Large intestine (tissue), 3 donors: ENCODE results near the gene BCDIN3D. TPM values are rescaled to one million over a fixed set of nuclear protein-coding genes. Genes with fewer than 3 reads are reported as not detected.
"Not testable (repeated sequence)": the region's sequence is repeated elsewhere in the genome, so short reads cannot be mapped to it uniquely, and the experiment has no call there.

Experiments used
- DNase-seq, 2 donors: peaks; one replicate each; pipeline versions ENCODE4 v3.0.0 to v3.0.0-alpha.2; 2013
- H3K27ac ChIP-seq: one replicate; pipeline ENCODE4 v1.5.1; 2013; ENCODE audit warnings: low read length
- H3K27me3 ChIP-seq: 2 replicates; pipeline ENCODE4 v1.6.1; 2013; ENCODE audit warnings: low read length; ENCODE audit not compliant: control insufficient read depth, insufficient read depth
- H3K36me3 ChIP-seq: 2 replicates; pipeline ENCODE4 v1.6.1; 2013; ENCODE audit warnings: low read length; ENCODE audit not compliant: control insufficient read depth, insufficient read depth
- H3K4me1 ChIP-seq: one replicate; pipeline ENCODE4 v1.6.1; 2013; ENCODE audit warnings: low read length; ENCODE audit not compliant: control insufficient read depth, insufficient read depth
- H3K4me3 ChIP-seq: one replicate; pipeline ENCODE4 v1.5.1; 2013; ENCODE audit warnings: low read length
- H3K9me3 ChIP-seq: one replicate; pipeline ENCODE4 v1.6.1; 2013; ENCODE audit warnings: mild to moderate bottlenecking, low read depth, low read length, moderate library complexity; ENCODE audit not compliant: control insufficient read depth
- WGBS: methylation state at CpG from one replicate; pipeline ENCODE4 v1.1.5; 2013; ENCODE audit warnings: low lambda C conversion rate; ENCODE audit not compliant: insufficient coverage; 5-methylcytosine and 5-hydroxymethylcytosine counted together
- polyA plus RNA-seq: library from polyadenylated mRNA; unstranded; fragments of 120-200 nt; gene quantifications from one replicate; pipeline ENCODE4 v1.2.1, GENCODE V29; 2013

BCDIN3D gene
- polyA plus RNA-seq, 1 donor: 6.1 TPM

DNA sequence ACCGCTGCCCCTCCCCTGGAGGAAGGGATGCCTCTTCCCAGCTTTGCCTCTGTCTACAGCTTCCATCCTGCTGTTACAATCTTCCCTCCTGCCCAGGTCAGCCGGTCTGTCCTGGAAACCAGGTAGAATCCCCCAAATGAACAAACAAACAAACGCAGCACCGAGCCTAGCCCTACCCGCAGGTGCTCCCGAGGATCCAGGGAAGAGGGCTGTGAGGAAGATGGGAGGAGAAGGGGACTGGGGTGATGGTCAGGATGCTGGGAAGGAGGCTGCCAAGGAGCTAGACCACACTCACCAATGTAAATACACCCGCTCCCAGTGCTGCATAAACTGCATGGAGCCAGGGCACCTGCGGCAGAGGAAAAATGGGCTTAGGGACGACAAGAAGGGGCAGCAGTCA lies 44.2 kb upstream of the BCDIN3D start:
- DNase-seq: no peak
- Histone ChIP-seq H3K27ac (no peak overlapping the region), H3K4me1 (no peaks in the 10 kb centered on the region), H3K36me3 (no peaks in the 10 kb centered on the region), H3K27me3 (peaks cover 33% of the 10 kb centered on the region), H3K4me3 (no peak overlapping the region), H3K9me3 (no peaks in the 10 kb centered on the region)
- no CpG with 5 or more reads among the region's 9 CpGs for WGBS

DNA sequence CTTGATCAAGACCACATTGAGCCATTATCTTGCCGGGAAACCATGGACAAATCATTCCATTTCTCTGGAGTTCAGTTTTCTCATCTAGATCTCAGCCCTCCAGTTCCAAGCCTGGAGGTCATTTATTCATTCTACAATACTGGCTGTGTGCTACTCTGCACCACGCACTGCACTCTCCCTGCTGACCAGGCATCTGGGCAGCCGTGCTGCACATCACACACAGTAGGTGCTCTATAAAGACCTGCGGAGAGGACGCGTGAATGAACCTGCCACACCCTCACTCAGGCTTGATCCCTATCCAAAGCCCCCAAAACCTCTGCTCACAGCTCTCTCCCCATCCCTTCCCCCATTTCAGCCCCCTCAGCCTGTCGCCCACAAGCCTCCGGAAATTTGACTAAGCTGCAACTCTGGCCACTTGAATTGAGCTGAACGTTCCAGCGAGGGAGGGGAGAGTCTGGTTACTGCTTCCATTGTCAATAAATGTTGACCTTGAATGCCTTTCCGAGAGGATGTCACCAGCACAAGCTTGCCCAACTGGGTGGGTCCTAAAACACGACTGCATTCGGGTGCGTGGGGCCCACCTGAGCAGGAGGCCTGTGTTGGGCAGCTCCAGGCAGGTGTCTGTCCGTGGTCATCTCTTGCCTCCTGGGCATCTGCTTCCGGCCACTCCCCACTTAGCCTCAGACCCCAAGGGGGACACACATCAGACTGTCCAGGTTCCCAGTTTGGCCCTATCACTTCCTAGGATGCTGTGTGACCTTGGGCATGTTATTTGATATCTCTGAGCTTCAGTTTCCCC lies 43.0 kb upstream of the BCDIN3D start:
- Histone ChIP-seq H3K27ac (no peak overlapping the region), H3K27me3 (peaks cover 27% of the 10 kb centered on the region), H3K4me3 (no peak overlapping the region), H3K9me3 (no peaks in the 10 kb centered on the region), H3K4me1 (no peaks in the 10 kb centered on the region), H3K36me3 (no peaks in the 10 kb centered on the region)
- no peak for DNase-seq
- 100% methylated on average over 1 of the region's 16 CpGs for whole genome bisulfite sequencing

DNA sequence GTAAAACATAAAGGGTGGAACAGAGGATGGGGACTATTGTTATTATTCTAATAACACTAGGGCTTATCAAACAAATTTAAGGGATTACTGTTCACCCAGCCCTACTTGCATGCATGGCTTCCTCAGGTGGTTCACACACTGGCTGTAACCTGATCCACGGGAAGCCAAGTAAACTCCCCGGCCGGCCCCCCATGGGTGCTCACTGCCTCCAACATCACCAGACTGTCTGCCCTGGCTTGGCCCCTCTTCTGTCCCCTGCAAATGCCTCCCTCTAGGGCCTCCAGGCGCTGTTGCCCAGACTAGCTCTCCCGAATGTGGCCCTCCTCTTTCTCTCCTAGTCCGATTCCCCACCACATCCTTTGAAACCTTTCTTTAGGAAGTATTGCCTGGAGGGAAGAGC lies 42.2 kb upstream of the BCDIN3D start:
- no peak overlapping the region for H3K4me3 ChIP-seq
- H3K36me3 ChIP-seq: no peaks in the 10 kb centered on the region
- no CpG with 5 or more reads among the region's 6 CpGs for WGBS
- no peak for DNase-seq
- H3K27ac ChIP-seq: no peak overlapping the region
- H3K27me3 ChIP-seq: peaks cover 27% of the 10 kb centered on the region
- H3K4me1 ChIP-seq: no peaks in the 10 kb centered on the region
- no peaks in the 10 kb centered on the region for H3K9me3 ChIP-seq

DNA sequence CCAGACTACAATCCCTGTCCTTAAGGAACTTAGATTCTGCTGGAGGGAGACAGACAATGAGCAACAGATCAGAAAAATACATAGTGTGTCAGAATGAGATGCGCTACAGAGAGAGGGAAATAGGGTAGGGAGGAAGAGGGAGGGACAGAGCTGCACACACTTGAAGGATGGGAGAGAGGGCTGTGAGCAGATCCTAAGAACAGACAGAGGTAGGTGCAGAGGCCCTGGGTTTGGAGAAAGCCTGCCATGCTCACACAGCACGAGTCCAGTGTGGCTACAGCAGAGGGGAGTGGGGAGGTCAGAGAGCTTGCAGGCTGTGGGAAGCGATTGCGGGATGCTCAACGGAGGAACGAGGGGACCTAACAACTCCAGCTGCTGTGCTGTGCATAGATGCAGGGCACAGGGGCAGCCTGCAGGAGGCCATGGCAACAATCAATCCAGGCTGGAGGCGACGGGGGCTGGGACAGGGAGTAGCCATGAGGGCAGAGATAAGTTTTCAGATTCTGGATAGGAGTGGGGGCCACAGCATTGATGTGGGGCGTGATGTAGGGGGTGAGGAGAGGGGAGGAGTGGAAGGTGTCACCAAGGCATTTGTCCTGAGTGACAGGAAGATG lies 40.1 kb upstream of the BCDIN3D start:
- WGBS: 100% methylated on average over 1 of the region's 9 CpGs
- no peak for DNase-seq

DNA sequence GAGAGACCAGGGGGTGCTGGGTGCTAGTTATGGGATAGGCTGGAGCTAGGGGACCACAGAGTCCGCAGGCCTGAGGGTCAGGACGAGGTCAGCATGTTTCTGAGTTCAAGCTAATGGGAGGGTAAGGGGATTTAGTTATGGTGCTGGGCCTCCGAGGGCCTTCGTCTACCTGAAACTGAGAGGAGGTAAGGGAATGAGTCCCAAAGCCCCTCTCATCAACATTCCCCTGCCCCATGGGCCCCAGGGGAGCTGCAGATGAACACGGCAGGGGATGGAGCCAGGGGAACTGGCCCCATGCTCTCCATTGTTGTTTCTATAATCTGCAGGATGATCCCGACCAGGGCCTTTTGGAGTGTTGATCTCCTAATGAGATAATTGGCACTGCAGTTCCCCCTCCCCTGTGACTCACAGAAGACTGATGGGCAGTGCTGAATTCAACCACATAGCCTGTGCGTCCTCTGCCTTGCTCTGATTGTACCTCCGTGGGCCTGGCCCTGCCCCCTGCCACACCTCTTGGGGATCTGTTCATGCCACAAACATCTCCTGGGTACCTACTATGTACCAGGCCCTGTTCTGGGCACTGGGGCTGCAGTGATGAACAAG lies 39.4 kb upstream of the BCDIN3D start:
- DNase-seq: no peak
- no peaks in the 10 kb centered on the region for H3K4me1 ChIP-seq
- H3K9me3 ChIP-seq: peaks cover 3% of the 10 kb centered on the region
- no peaks in the 10 kb centered on the region for H3K36me3 ChIP-seq
- WGBS: no CpG with 5 or more reads among the region's 8 CpGs
- no peak overlapping the region for H3K4me3 ChIP-seq
- peaks cover 27% of the 10 kb centered on the region for H3K27me3 ChIP-seq
- no peak overlapping the region for H3K27ac ChIP-seq

More for the DNA sequence above, 40.1 kb upstream of the BCDIN3D start:
- Histone ChIP-seq H3K27ac (no peak overlapping the region), H3K36me3 (no peaks in the 10 kb centered on the region), H3K4me3 (no peak overlapping the region), H3K4me1 (no peaks in the 10 kb centered on the region), H3K27me3 (peaks cover 27% of the 10 kb centered on the region), H3K9me3 (peaks cover 3% of the 10 kb centered on the region)

DNA sequence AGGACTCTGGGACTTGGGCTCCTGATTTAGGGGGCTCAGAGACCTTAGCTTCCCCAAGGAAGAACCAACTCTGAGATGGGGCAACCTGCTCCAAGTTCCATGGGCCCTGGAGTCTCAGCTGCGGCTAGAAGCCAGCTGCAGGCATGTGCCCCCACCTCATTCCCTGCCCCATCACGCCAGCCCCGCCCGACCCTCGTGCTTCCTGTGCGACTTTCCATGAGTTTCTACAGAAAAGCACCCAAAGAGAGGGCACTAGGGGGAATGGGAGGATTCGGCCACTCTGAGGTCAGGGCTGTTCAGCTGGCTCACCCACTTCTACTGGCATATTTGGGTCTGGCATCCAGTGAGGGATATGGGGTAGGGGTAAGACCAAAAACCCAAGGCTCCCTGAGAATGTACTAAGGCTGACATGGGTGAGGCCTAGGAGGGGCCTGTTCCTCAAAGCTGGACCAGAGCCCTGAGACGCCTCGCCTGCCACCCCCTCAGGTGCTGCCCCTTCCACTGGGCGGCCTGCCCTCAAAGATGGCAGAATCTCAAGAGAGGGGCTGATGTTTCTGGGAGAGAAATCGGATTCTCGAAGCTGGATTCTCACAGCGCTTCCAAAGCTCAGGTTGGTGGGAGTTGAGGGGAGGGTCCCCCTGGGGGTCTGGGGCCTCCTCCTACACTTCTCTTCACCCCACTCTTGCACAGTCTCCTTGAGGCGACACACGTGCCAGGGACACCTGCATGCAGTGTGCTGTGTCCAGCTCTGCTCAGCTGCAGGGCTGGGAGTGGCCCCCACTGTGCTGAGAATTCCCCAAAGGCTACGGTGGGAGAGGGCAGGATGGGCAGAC lies 38.7 kb upstream of the BCDIN3D start:
- peaks cover 3% of the 10 kb centered on the region for H3K9me3 ChIP-seq
- no peaks in the 10 kb centered on the region for H3K4me1 ChIP-seq
- no peak overlapping the region for H3K4me3 ChIP-seq
- H3K36me3 ChIP-seq: no peaks in the 10 kb centered on the region
- WGBS: no CpG with 5 or more reads among the region's 16 CpGs
- H3K27me3 ChIP-seq: peaks cover 27% of the 10 kb centered on the region
- no peak for DNase-seq
- H3K27ac ChIP-seq: no peak overlapping the region

DNA sequence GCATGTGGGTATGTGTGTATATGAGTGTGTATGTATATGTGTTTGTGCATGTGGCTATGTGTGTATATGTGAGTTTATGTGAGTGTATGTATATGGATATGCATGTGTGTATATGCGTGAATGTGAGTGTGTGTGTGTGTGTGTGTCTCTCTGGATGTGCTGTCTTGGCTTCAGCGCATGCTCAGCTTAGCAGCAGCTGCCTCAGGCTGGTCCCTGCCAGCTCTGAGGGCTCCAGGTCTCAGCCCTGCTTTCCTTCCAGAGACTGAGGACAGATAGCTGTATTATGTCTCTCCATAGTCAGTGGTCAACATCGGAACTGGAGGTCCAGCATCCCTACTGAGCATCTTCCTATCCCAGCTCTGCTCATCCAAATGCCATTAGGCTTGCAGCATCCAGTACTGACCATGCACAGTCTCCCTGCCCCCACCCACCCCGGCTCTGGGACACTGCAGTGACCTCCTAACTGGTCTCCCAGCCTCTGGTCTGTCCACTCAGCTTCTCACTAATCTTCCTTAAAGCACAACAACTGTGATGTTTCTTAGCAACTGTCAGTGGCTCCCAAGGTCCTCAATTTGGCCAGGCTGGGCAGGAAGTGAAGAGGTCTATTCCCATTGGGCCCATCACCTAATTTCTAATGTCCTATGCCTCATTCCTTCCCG lies 38.0 kb upstream of the BCDIN3D start:
- H3K27me3 ChIP-seq: peaks cover 24% of the 10 kb centered on the region
- no peaks in the 10 kb centered on the region for H3K36me3 ChIP-seq
- no peaks in the 10 kb centered on the region for H3K4me1 ChIP-seq
- DNase-seq: no peak
- no peak overlapping the region for H3K4me3 ChIP-seq
- H3K9me3 ChIP-seq: peaks cover 3% of the 10 kb centered on the region
- WGBS: no CpG with 5 or more reads among the region's 5 CpGs
- no peak overlapping the region for H3K27ac ChIP-seq

DNA sequence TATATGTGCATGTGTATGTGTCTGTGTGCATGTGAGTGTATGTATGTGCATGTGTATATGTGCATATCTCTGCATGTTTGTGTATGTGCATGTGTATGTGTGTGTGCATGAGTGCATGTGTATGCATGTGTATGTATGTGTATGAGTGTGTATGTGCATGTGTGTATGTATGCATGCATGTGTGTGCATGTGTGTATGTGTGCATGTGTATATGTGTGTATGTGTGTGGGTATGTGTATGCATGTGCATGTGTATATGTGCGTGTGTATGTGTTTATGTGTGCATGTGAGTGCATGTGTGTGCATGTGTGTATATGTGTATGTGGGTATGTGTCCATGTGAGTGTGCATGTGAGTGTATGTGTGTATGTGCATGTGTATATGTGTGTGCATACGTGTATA lies 36.2 kb upstream of the BCDIN3D start:
- H3K27me3 ChIP-seq, H3K4me1 ChIP-seq, H3K27ac ChIP-seq, H3K4me3 ChIP-seq, DNase-seq, H3K9me3 ChIP-seq, H3K36me3 ChIP-seq: not testable (repeated sequence)
- no CpG with 5 or more reads among the region's 2 CpGs for WGBS

DNA sequence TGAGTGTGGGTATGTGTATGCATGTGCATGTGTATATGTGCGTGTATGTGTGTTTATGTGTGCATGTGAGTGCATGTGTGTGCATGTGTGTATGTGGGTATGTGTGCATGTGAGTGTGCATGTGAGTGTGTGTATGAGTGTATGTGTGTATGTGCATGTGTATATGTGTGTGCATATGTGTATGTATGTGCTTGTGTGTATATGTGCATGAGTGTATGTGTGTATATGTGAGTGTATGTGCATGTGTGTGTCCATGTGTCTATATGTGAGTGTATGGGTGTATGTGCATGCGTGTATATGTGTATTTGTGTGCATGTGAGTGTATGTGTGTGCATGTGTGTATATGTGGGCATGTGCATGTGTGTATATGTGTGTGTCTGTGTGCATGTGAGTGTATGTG lies 35.1 kb upstream of the BCDIN3D start:
- Histone ChIP-seq H3K36me3 (no peaks in the 10 kb centered on the region), H3K4me1 (no peaks in the 10 kb centered on the region), H3K4me3 (no peak overlapping the region), H3K9me3 (peaks cover 3% of the 10 kb centered on the region), H3K27me3 (peaks cover 6% of the 10 kb centered on the region), H3K27ac (no peak overlapping the region)
- WGBS: no CpG with 5 or more reads among the region's 2 CpGs
- no peak for DNase-seq

DNA sequence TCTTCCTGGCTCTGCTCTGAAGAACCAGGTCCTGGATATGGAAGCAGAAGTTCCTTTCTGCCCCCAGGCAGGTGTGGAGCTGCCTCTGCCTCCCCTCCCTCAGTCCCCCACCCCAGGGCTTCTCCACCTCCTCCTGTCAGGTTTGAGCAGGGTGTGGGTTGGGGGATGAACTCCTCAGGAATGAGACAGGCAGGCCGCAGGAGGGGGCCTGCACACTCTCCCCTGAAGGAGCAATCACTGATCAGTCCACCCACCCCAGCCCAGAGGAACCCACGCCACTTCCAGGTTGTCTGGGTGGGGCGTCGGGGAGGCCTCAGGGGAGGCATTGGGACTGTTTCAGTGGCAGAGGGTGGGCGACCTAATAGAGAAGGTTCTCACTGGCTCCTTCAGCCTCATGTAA lies 34.2 kb upstream of the BCDIN3D start:
- Histone ChIP-seq H3K36me3 (no peaks in the 10 kb centered on the region), H3K4me3 (no peak overlapping the region), H3K4me1 (no peaks in the 10 kb centered on the region), H3K27me3 (peaks cover 4% of the 10 kb centered on the region), H3K27ac (no peak overlapping the region), H3K9me3 (peaks cover 3% of the 10 kb centered on the region)
- no peak for DNase-seq
- no CpG with 5 or more reads among the region's 5 CpGs for WGBS
